Measurements from ENCODE around the gene RBM48. TPM values are rescaled to one million over a fixed set of nuclear protein-coding genes. Genes with fewer than 3 reads are reported as not detected.
"Not testable (repeated sequence)": the region's sequence is repeated elsewhere in the genome, so short reads cannot be mapped to it uniquely, and the experiment has no call there.

Gene RBM48
- 8.6 TPM for polyA plus RNA-seq (2013, experiment 1 of 2)
- 9.1 TPM for polyA plus RNA-seq (2013, experiment 2 of 2)

GRCh38 chr7:92528188-92528957 lies at the start of gene RBM48, which contains the start of gene PEX1:
Gene RBM48, plus strand, starts transcription at chr7:92528795. Its CDS starts 19 bp downstream, at chr7:92528814.
Gene PEX1, minus strand, starts transcription at chr7:92528520. Its CDS starts 85 bp downstream, at chr7:92528435.
- peak within 1 kb of the TSS; percentile 83 for H3K9ac ChIP-seq (ENCODE audit: low read depth, low read length)
- peak within 1 kb of the TSS; percentile 82 for H3K4me3 ChIP-seq (ENCODE audit: low read length)
- no peaks in the 10 kb centered on the region for H3K9me3 ChIP-seq (ENCODE audit: insufficient read depth, low read depth, low read length)
- no peaks in the 10 kb centered on the region for H3K27me3 ChIP-seq (ENCODE audit: insufficient read depth, low read length)
- peak within 1 kb of the TSS; percentile 87 for H3K27ac ChIP-seq (ENCODE audit: low read depth, low read length)
- peaks cover 10% of the 10 kb centered on the region for H3K4me1 ChIP-seq (ENCODE audit: insufficient read depth, low read length)
- WGBS, result under 1% methylated on average over 79 of the region's 79 CpGs
- H3K36me3 ChIP-seq (ENCODE audit: insufficient read depth, low read length), result peaks cover 28% of the 10 kb centered on the region

- H3K27me3 ChIP-seq (ENCODE audit: insufficient read depth, low read length); H3K4me1 ChIP-seq (ENCODE audit: insufficient read depth, low read length); H3K36me3 ChIP-seq (ENCODE audit: insufficient read depth, low read length); H3K9ac ChIP-seq (ENCODE audit: low read depth, low read length); H3K4me3 ChIP-seq (ENCODE audit: low read length); H3K9me3 ChIP-seq (ENCODE audit: insufficient read depth, low read depth, low read length); H3K27ac ChIP-seq (ENCODE audit: low read depth, low read length): not testable (repeated sequence)
- WGBS, result 88% methylated on average over 4 of the region's 4 CpGs
Measured at GRCh38 chr7:92479146-92479545, 49.4 kb upstream of the RBM48 start.

- not testable (repeated sequence) for H3K4me1 ChIP-seq (ENCODE audit: insufficient read depth, low read length); H3K9me3 ChIP-seq (ENCODE audit: insufficient read depth, low read depth, low read length); H3K9ac ChIP-seq (ENCODE audit: low read depth, low read length); H3K27ac ChIP-seq (ENCODE audit: low read depth, low read length); H3K4me3 ChIP-seq (ENCODE audit: low read length); H3K27me3 ChIP-seq (ENCODE audit: insufficient read depth, low read length)
- H3K36me3 ChIP-seq (ENCODE audit: insufficient read depth, low read length), result peaks cover 33% of the 10 kb centered on the region
- 78% methylated on average over 5 of the region's 6 CpGs for WGBS
Measured at GRCh38 chr7:92483624-92484023, 45.0 kb upstream of the RBM48 start.

- H3K27ac ChIP-seq (ENCODE audit: low read depth, low read length); H3K9ac ChIP-seq (ENCODE audit: low read depth, low read length); H3K9me3 ChIP-seq (ENCODE audit: insufficient read depth, low read depth, low read length); H3K4me1 ChIP-seq (ENCODE audit: insufficient read depth, low read length); H3K27me3 ChIP-seq (ENCODE audit: insufficient read depth, low read length); H3K4me3 ChIP-seq (ENCODE audit: low read length): not testable (repeated sequence)
- peaks cover 38% of the 10 kb centered on the region for H3K36me3 ChIP-seq (ENCODE audit: insufficient read depth, low read length)
- WGBS, result 94% methylated on average over 6 of the region's 6 CpGs
Measured at GRCh38 chr7:92484226-92484625, 44.4 kb upstream of the RBM48 start.

- 92% methylated on average over 2 of the region's 2 CpGs for WGBS
- no peaks in the 10 kb centered on the region for H3K27me3 ChIP-seq (ENCODE audit: insufficient read depth, low read length)
- no peak overlapping the region for H3K4me3 ChIP-seq (ENCODE audit: low read length)
- no peaks in the 10 kb centered on the region for H3K4me1 ChIP-seq (ENCODE audit: insufficient read depth, low read length)
- H3K9me3 ChIP-seq (ENCODE audit: insufficient read depth, low read depth, low read length), result no peaks in the 10 kb centered on the region
- H3K36me3 ChIP-seq (ENCODE audit: insufficient read depth, low read length), result peaks cover 49% of the 10 kb centered on the region
- no peak overlapping the region for H3K9ac ChIP-seq (ENCODE audit: low read depth, low read length)
- H3K27ac ChIP-seq (ENCODE audit: low read depth, low read length), result no peak overlapping the region
Measured at GRCh38 chr7:92485267-92485892, 43.2 kb upstream of the RBM48 start.

- peaks cover 54% of the 10 kb centered on the region for H3K36me3 ChIP-seq (ENCODE audit: insufficient read depth, low read length)
Measured at GRCh38 chr7:92485974-92486373, 42.6 kb upstream of the RBM48 start.

GRCh38 chr7:92487804-92488203 lies 40.8 kb upstream of the RBM48 start:
- Histone ChIP-seq H3K4me3 (ENCODE audit: low read length) (no peak overlapping the region), H3K4me1 (ENCODE audit: insufficient read depth, low read length) (no peaks in the 10 kb centered on the region), H3K9ac (ENCODE audit: low read depth, low read length) (no peak overlapping the region), H3K27ac (ENCODE audit: low read depth, low read length) (no peak overlapping the region), H3K27me3 (ENCODE audit: insufficient read depth, low read length) (no peaks in the 10 kb centered on the region), H3K36me3 (ENCODE audit: insufficient read depth, low read length) (peaks cover 72% of the 10 kb centered on the region), H3K9me3 (ENCODE audit: insufficient read depth, low read depth, low read length) (no peaks in the 10 kb centered on the region)

More at GRCh38 chr7:92485974-92486373, 42.6 kb upstream of the RBM48 start:
- Histone ChIP-seq H3K4me1 (ENCODE audit: insufficient read depth, low read length) (no peaks in the 10 kb centered on the region), H3K9ac (ENCODE audit: low read depth, low read length) (no peak overlapping the region), H3K27ac (ENCODE audit: low read depth, low read length) (no peak overlapping the region), H3K4me3 (ENCODE audit: low read length) (no peak overlapping the region), H3K9me3 (ENCODE audit: insufficient read depth, low read depth, low read length) (no peaks in the 10 kb centered on the region), H3K27me3 (ENCODE audit: insufficient read depth, low read length) (no peaks in the 10 kb centered on the region)
- 94% methylated on average over 2 of the region's 2 CpGs for WGBS

- Histone ChIP-seq H3K27me3 (ENCODE audit: insufficient read depth, low read length) (no peaks in the 10 kb centered on the region), H3K4me1 (ENCODE audit: insufficient read depth, low read length) (no peaks in the 10 kb centered on the region), H3K9ac (ENCODE audit: low read depth, low read length) (no peak overlapping the region), H3K9me3 (ENCODE audit: insufficient read depth, low read depth, low read length) (no peaks in the 10 kb centered on the region), H3K27ac (ENCODE audit: low read depth, low read length) (no peak overlapping the region), H3K4me3 (ENCODE audit: low read length) (no peak overlapping the region), H3K36me3 (ENCODE audit: insufficient read depth, low read length) (peaks cover 89% of the 10 kb centered on the region)
- WGBS, result 97% methylated on average over 1 of the region's 1 CpG
Measured at GRCh38 chr7:92489634-92490033, 39.0 kb upstream of the RBM48 start.

GRCh38 chr7:92496876-92497275 lies 31.7 kb upstream of the RBM48 start:
- H3K4me1 ChIP-seq (ENCODE audit: insufficient read depth, low read length), result no peaks in the 10 kb centered on the region
- no peaks in the 10 kb centered on the region for H3K9me3 ChIP-seq (ENCODE audit: insufficient read depth, low read depth, low read length)
- no peaks in the 10 kb centered on the region for H3K27me3 ChIP-seq (ENCODE audit: insufficient read depth, low read length)
- H3K4me3 ChIP-seq (ENCODE audit: low read length), result no peak overlapping the region
- H3K27ac ChIP-seq (ENCODE audit: low read depth, low read length), result no peak overlapping the region
- 97% methylated on average over 2 of the region's 2 CpGs for WGBS
- no peak overlapping the region for H3K9ac ChIP-seq (ENCODE audit: low read depth, low read length)
- H3K36me3 ChIP-seq (ENCODE audit: insufficient read depth, low read length), result peaks cover 91% of the 10 kb centered on the region

GRCh38 chr7:92498557-92498956 lies 30.0 kb upstream of the RBM48 start:
- 94% methylated on average over 2 of the region's 2 CpGs for WGBS
- no peaks in the 10 kb centered on the region for H3K4me1 ChIP-seq (ENCODE audit: insufficient read depth, low read length)
- peaks cover 91% of the 10 kb centered on the region for H3K36me3 ChIP-seq (ENCODE audit: insufficient read depth, low read length)

GRCh38 chr7:92503767-92504166 lies 24.8 kb upstream of the RBM48 start:
- H3K9me3 ChIP-seq (ENCODE audit: insufficient read depth, low read depth, low read length), result no peaks in the 10 kb centered on the region
- peaks cover 78% of the 10 kb centered on the region for H3K36me3 ChIP-seq (ENCODE audit: insufficient read depth, low read length)
- no peak overlapping the region for H3K4me3 ChIP-seq (ENCODE audit: low read length)
- no peak overlapping the region for H3K9ac ChIP-seq (ENCODE audit: low read depth, low read length)
- no peak overlapping the region for H3K27ac ChIP-seq (ENCODE audit: low read depth, low read length)
- H3K4me1 ChIP-seq (ENCODE audit: insufficient read depth, low read length), result no peaks in the 10 kb centered on the region
- H3K27me3 ChIP-seq (ENCODE audit: insufficient read depth, low read length), result no peaks in the 10 kb centered on the region
- WGBS, result 90% methylated on average over 2 of the region's 2 CpGs

More at GRCh38 chr7:92498557-92498956, 30.0 kb upstream of the RBM48 start:
- no peaks in the 10 kb centered on the region for H3K9me3 ChIP-seq (ENCODE audit: insufficient read depth, low read depth, low read length)
- H3K4me3 ChIP-seq (ENCODE audit: low read length), result no peak overlapping the region
- H3K27ac ChIP-seq (ENCODE audit: low read depth, low read length), result no peak overlapping the region
- no peaks in the 10 kb centered on the region for H3K27me3 ChIP-seq (ENCODE audit: insufficient read depth, low read length)
- H3K9ac ChIP-seq (ENCODE audit: low read depth, low read length), result no peak overlapping the region

Measured in HUES64 (cell line).